Ureter (tissue), 1 donor: Measurements from ENCODE around the gene NAA50. TPM values are rescaled to one million over a fixed set of nuclear protein-coding genes. Genes with fewer than 3 reads are reported as not detected.
A peak's percentile ranks its signal among the peaks of the same experiment; 100 is the strongest.

ENCODE experiments used
- DNase-seq: peaks from one replicate; pipeline ENCODE4 v3.0.0-alpha.2; 2020; ENCODE audit warnings: low spot score
- total RNA-seq: library from RNA; stranded (reverse); gene quantifications from one replicate; pipeline ENCODE4 v1.2.4, GENCODE V29; 2023
- donor health status: DM: yes; HTN: yes; CAD: no.

Gene NAA50
- total RNA-seq, 1 donor from 2014 or later, result 118 TPM

DNA sequence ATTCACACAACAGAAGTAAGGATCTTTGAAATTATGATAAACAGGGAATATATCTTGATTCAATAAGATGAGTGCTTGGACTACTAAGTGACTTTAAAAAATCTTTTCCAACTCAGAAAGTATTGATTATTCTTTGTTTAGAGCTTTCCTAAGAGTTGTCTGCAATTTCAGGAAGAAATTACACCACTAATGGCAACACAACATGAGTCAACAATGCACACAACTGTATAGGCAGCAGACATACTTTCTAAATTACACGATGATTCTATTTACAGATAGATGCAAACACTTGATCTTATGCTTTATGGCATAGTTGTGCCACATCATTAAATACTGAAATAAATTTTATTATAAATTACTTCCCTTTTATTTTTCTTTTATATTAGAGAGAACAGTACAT lies 4.4 kb downstream of the NAA50 start:
- no peak for DNase-seq

DNA sequence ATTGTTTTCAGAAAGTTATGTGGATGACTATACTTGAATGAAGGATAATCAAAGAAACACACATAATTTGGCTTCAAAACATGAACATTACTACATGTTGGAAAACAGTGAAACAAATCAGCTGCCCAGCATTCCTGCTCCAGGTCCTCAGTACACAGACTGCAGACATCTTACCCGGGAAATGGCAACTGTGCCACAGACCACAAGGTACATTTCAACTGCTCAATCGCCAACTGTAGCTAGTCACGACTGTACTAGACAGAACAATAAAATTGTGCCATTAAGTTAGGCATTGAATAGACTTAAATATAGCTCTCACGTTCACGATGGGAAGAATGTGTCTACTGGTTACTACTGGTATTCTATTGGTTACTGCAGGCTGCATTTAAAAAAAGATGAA lies 5.0 kb downstream of the NAA50 start:
- no peak for DNase-seq

DNA sequence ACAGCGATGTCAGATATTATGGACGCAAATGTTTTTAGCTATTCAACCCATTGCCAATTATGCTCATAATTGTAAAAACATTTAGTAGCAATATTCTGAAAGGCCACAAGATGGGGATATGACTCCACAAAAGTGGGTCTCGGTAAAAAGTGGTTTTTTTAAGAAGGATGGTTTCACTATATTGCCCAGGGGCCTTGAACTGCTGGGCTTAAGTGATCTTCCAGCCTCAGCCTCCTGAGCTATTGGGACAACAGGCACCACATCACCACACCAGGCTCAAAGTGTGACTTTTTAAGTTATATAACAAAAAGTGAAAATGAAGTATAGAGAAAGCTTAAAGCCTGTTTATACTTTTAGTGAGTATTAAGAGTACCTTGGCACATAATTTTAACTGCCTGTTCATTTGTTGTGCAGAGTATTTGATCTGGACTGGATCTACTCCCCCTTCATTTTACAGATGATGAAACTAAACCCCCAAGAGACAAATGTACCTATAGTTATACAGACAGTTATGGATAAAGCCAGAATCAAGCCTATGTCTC lies 9.4 kb downstream of the NAA50 start:
- no peak for DNase-seq

DNA sequence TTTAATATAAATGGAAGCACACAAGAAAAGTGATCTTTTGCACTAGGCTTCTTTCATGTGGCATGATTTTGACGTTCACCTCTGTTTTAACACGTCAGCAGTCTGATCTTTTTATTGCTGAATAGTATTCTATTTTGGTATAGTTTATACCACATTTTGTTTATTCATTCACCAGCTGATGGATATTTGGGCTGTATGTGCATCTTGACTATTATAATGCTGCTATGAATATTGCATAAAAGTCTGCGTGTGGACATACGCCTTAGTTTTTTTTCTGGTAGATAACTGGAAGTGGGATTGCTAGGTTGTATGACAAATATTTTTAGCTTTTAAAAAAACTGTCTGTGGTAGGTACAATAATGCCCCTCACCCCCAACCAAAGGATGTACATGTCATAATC lies 14.4 kb downstream of the NAA50 start:
- DNase-seq, result no peak

DNA sequence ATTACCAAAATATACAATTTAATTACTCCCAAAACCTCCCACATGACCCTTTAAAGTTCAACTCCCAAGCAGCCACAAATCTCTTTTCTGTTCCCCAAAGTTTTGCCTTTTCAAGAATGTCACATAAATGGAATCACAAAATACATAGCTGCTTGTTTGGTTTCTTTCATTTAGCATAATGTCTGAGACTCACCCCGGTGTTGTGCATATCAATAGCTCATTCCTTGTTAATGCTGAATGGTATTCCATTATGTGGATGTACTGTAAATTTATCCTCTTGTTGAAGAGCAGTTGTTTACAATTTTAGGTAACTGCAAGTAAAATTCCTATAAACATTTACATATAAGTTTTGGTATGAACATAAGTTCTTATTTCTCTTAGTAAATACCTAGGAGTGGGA lies 15.5 kb downstream of the NAA50 start:
- no peak for DNase-seq

DNA sequence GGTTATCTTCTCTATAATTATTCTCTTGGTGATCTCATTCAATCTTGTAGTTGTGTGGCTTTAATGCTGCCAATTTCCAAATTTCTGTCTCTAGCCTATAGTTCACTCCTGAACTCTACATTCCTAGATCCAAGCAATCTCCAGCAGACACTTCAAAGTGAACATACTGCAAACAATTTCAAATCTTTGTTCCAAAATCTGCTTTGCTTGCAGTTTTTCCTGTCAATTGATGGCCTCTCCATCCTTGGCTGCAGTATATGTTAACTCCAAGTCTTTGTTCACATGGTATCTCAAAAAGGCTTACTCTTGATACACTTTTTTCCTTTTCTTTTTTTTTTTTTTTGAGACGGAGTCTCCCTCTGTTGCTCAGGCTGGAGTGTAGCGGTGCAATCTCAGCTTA lies 17.4 kb downstream of the NAA50 start:
- DNase-seq, result no peak

DNA sequence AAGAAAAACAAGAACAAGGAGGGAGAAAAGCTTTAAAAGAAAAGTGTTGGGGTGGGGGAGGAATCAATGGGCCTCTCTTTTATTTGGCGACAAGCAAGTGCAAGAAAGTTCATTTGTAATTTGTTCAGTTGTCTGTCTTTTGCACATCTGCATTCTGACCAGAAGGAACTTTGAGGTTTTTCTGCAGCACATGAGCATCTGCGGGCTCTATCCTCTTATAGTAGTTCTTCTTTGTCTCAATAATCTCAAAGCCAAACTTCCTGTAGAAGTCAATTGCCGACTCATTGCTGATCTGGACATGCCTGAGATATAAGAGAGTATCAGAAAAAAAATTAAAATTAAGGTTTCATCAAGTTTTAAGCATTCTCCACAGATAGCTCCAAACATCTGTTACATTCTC lies 24.4 kb downstream of the NAA50 start:
- DNase-seq, result no peak

DNA sequence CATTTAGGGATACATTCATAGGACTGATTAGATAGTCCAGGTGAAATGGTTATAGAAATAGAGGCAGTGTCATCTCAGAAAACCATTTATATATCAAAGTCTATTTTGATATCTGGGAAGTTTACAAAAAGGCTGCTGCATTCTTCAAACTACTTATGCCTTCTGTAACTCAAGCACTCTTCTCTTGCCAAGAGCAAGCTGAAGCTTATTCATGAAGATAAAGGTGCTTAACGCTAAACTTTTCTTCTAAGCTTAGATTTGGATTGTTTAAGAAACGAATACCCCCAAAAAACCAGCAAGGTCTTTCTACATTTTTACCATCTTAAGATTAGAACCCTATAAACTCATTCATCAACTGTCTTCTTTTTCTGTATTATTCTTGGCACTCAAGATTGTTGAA lies 26.3 kb downstream of the NAA50 start:
- DNase-seq, result no peak

DNA sequence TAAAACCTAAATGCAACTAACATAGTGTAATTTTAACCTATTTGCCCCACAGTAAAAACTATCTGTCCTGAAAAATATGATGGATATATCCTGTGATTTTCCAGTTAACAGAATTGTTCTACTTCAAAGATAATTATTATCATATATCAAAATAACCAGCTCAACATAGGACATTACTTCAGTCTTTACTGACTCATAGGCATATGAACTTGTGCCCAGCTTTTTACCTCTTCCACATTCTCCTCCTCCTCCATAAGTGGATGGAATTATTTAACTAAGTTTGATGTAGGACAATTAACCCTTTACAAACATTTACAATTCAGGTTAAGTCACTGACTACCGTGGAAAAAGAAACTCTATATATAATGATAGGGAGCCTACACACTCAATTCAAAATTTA lies 26.8 kb downstream of the NAA50 start:
- DNase-seq, result no peak

DNA sequence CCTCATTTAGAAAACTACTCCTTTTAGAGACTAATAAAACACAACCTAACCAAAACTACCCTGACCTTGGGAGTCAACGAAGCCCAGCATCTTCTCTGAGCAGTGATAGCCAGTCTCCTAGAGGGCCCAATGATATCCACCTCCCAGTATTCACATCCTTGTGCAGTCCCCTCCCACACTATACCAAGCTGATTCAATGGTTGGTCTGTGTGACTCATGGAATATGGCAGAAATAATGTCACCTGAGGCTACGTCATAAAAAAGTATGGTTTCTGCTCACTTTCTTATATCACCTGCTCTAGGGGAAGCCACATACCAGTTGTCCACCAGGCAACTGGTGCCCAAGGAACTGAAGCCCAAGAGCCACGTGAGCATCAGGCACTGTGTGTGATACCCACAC lies 28.2 kb downstream of the NAA50 start:
- no peak for DNase-seq

DNA sequence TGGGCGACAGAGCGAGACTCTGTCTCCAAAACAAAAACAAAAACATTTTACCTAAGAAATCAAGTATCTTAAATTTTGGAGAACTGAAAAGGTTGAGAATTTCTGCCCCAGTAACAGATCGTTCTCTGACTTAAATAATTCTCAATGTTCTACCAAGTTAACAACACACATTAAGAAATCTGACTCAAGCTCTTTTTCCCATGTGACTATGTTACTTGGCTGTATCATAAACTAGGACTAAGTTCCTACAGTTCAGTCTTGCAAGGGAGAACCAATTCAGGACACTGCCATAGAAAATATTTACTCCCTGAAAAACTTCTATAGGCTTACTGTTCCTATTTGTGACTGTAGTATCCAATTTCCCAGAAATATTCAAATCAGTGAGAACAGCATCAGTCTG lies 28.7 kb downstream of the NAA50 start:
- no peak for DNase-seq

DNA sequence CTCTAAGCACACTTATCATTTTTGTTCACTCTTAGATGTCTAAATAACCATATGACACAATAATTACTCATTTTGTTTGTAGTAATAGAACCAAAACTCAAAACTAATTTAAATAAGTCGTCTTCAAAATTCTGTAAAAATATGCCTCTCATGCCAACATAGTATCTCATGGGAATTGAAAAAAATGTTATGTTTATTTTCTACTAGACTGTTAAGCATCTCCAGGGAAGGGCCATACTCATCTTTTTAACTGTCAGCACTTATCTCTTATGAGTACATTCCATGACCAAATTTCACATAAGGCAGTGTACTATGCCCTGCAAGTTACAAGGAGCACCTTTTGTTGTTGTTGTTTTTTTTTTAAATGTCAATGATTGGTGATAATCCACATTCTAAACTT lies 31.3 kb downstream of the NAA50 start:
- DNase-seq, result no peak

DNA sequence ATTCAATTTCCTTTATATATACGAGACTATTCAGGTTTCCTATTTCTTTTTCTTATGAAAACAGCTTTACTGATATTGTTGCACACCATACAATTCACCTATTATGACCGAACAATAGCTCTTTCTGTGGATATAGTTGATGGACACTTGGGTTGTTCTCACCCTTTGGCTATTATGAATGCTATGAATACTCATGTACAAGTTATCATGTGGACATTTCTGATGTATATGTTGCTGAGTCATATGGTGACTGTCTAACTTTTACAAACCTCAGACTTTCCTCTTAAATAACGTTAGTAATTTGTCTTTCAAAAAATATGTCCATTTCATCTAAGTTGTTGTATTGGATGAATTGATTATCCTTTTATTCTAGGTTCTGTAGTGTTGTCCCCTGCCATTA lies 33.9 kb downstream of the NAA50 start:
- no peak for DNase-seq

DNA sequence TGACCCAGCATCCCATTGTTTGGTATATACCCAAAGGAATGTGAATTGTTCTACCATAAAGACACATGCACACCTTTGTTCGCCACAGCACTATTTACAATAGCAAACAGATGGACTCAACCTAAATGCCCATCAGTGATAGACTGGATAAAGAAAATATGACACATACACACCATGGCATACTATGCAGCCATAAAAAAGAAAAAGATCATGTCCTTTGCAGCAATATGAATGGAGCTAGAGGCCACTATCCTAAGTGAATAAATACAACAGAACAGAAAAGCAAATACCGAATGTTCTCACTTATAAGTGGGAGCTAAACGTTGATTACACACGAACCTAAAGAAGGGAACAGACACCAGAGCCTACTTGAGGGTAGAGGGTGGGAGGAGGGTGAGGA lies 38.2 kb downstream of the NAA50 start:
- DNase-seq, result no peak

DNA sequence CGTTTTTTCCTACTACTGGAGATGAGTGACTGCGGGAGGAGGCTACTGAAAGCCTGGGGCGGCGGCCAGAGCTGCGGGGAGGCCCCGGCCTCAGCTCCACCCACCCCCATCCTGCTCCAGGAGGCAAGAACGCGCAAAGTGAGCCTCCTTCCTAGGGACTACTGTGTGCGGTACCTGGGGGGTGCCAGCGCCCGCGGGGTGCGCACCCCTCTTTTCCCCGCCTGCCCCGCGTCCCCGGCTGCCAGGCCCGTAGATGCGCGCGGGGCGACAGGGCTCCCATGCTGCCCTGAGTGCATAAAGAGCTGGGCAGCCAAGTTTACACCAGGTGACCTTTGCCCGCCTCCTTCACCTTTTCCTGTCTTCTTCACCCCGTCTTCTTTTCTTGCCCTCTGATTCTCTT lies 47.1 kb downstream of the NAA50 start:
- DNase-seq, result no peak

DNA sequence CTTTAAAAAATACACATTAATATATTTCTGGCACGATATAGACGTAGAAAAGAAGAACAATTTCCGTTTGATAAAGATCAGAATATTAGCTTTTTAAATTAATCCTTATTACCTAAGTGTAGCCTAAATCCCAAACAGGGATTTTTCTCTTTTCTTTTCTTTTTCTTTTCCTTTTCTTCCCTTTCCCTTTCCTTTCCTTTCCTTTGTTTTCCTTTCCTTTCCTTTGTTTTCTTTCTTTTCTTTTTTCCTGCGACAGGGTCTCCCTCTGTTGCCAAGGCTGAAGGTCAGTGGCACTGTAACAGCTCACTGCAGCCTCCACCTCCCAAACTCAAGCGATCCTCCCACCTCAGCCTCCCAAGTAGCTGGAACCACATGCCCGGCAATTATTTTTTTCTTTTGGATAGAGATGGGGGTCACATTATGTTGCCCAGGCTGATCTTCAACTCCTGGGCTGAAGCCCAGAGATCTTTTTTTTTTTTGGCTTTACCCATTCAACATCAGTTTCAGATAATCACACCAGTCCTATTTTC lies 47.8 kb downstream of the NAA50 start:
- no peak for DNase-seq

DNA sequence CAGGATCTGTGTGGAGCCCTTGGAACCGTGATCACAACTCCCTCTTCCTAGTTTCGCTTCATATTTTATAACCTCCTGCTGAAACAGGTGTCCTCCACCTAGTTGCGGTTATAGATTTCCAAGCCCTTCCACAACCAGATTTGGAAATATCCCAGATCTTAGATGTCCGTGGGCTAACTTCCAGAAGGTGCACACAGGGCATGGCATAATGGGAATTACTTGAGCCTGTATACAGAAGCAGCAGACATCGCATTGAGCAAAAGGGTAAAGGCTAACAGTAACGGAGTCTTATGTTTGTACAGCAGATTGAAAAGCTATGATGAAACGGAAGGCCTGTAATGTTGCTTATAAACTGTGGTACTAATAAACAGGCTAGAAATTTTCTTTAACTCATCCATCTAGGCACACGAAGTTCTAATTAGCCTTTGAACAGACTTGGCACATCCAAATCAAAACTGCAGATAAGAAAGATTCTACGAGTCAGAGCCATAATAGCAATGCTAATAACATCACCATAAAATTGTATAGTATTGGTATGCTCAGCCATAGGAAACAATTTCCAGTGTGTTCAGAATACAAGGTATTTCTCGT lies 48.5 kb downstream of the NAA50 start:
- no peak for DNase-seq

DNA sequence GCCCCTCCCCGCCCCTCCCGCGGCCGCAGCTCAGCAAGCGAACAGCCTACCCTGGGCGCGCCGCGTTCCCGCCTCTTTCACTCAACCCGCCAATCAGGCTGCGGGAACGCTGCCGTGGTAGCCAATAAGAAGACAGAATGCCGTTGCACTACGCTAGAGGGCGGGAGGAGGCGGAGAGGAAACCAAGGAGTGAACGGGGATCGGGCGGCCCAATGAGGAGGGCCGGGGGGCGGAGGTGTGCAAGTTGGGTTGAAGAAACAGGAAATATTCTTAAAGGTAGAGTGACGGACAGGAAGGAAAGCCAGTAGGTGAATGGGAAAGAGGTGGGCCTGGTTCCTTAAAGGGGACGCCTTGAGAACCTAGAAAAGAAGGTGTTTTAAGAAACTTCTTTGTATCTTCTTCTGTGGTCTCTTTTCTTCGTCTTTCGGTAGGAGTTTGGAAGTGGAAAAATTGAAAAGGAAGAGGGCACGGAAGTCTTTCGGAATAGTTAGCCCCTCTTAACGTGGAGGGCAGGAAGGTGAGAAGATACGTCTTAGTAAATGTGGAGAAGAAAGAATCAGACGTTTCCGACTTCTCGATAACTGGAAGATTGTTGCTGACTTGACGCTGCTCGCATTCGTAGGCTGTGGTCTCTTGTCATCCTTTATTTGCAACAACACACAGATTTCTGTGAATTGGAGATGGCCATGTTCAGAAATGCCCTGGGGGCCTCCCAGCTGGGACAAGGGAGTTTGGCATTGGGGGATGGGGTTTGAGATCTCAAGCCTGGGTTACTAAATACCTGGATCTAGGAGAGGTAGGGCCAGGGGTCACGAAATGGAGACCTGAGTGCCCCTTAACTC lies 49.2 kb downstream of the NAA50 start:
- DNase-seq, result peak; percentile 100

DNA sequence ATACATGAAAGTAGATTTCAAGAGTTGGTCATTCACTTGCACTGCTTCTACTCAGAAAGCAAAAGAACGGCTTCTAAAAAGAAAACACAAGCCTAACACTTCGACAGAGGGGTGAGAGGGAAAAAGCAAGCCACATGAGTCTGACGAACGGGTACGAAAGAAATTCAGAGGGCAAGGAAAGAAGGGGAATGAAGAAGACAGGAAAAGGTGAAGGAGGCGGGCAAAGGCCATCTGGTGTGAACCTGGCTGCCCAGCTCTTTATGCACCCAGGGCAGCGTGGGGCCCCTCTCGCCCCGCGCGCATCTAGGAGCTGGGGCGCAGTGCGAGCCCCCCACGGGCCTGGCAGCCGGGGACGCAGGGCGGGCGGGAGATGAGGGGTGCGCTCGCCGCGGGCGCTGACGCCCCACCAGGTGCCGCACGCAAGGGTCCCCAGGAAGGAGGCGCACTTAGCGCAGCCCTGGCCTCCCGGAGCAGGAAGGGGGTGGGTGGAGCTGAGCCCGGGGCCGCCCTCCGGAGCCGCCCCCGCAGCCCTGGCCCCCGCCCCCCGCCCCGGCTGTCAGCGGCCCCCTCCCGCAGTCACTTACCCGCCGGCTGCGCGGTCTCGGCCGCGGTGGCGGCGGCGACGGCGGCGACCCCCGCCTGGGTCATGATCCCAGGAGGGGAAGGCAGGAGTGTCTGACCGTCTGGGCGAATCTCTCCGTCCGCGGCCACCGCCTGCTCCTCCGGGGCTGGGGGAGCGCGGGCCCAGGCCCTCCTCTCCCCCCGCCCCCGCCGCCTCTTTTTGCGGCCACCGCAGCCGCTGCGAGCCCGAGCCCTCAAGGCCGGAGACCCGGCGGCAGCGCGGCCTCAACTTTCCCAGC lies 50.0 kb downstream of the NAA50 start, which contains the start of gene USF3:
Gene USF3, minus strand, starts transcription at position 857 of the 860 bp plus-strand sequence. CDS start 21,764 bp downstream, outside the sequence.
- DNase-seq, result peak; percentile 84

DNA sequence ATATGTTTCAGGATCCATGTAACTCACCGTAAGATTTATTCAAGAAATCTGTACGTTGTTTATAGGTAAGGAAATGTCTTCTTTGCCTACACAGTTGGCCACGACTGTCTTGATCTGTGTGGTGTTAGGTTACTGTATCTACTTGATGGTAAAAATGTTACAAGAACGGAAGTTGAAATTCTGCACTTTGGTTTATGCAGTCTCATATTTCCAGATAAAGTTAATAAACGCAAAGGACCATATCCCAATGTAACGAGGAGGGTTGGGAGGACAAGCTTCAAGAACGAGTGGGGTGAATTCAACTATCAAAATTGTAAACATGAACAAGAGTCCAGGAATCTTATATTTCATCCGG lies 50.6 kb downstream of the NAA50 start:
- no peak for DNase-seq

DNA sequence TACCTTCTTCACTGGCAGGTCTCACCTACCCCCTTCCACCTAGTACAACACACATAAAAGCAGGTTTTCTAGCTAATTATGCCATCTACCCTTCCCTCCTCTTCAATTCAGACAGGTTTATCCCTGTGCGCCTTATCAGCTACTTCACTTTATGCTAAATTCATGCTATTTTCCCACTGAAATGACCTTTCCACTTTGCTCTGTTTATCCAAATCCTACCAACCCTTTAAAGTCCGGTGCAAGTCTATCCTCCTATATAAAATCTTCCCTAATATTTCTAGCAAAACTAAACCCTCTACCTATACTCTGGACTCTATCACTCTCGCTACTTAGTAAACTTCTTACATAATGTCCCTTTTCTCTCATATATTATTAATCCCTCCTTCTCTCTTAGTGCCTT lies 55.6 kb downstream of the NAA50 start:
- no peak for DNase-seq
